Epithelial cell of proximal tubule (primary cell): ENCODE results near the gene FRAS1. TPM values are rescaled to one million over a fixed set of nuclear protein-coding genes. Genes with fewer than 3 reads are reported as not detected.
"Not testable (repeated sequence)": the region's sequence is repeated elsewhere in the genome, so short reads cannot be mapped to it uniquely, and the experiment has no call there.

Experiments
- DNase-seq: peaks from one replicate; pipeline ENCODE4 v3.0.0-alpha.2; 2011; ENCODE audit warnings: low read depth
- H3K4me3 ChIP-seq: 2 replicates; pipeline ENCODE4 v1.5.1; 2011; ENCODE audit warnings: low read depth, mild to moderate bottlenecking, low read length
- CTCF ChIP-seq: conservative IDR thresholded peaks from 2 replicates; pipeline ENCODE4 v1.5.1; 2012; ENCODE audit warnings: low read depth, mild to moderate bottlenecking, low read length
- total RNA-seq: library from RNA; depleted of rRNA; stranded (reverse); fragments of >200 nt; gene quantifications from 2 replicates; pipeline ENCODE4 v1.2.3, GENCODE V29; 2015

Gene FRAS1
- total RNA-seq, 1 donor from 2014 or later: 9.1 TPM

GRCh38 chr4:78166622-78167021 is 109.5 kb downstream of the FRAS1 start:
- TF ChIP-seq CTCF: no peak
- DNase-seq: no peak

GRCh38 chr4:78167510-78167909 is 110.4 kb downstream of the FRAS1 start:
- TF ChIP-seq CTCF: no peak
- no peak overlapping the region for H3K4me3 ChIP-seq
- DNase-seq: no peak

More at GRCh38 chr4:78166622-78167021, 109.5 kb downstream of the FRAS1 start:
- H3K4me3 ChIP-seq: no peak overlapping the region

GRCh38 chr4:78168029-78168428 is 110.9 kb downstream of the FRAS1 start:
- no peak overlapping the region for H3K4me3 ChIP-seq
- no peak for TF ChIP-seq CTCF
- no peak for DNase-seq

- no peak for TF ChIP-seq CTCF
- no peak overlapping the region for H3K4me3 ChIP-seq
- DNase-seq: no peak
Measured at GRCh38 chr4:78169728-78170127, 112.6 kb downstream of the FRAS1 start.

- no peak overlapping the region for H3K4me3 ChIP-seq
- TF ChIP-seq CTCF: no peak
- no peak for DNase-seq
Measured at GRCh38 chr4:78171482-78171881, 114.4 kb downstream of the FRAS1 start.

- TF ChIP-seq CTCF: no peak
- no peak for DNase-seq
Measured at GRCh38 chr4:78174891-78175290, 117.8 kb downstream of the FRAS1 start.

GRCh38 chr4:78179196-78179595 is 122.1 kb downstream of the FRAS1 start:
- TF ChIP-seq CTCF: no peak
- peak; percentile 26 for DNase-seq
- H3K4me3 ChIP-seq: no peak overlapping the region

More at GRCh38 chr4:78174891-78175290, 117.8 kb downstream of the FRAS1 start:
- H3K4me3 ChIP-seq: no peak overlapping the region

GRCh38 chr4:78181681-78182234 is 124.6 kb downstream of the FRAS1 start:
- DNase-seq, H3K4me3 ChIP-seq: not testable (repeated sequence)
